Uterus (tissue), 4 donors: ENCODE data around the gene RTL1. TPM values are rescaled to one million over a fixed set of nuclear protein-coding genes. Genes with fewer than 3 reads are reported as not detected.

Experiments
- DNase-seq, 2 donors: peaks; one replicate each; pipeline ENCODE4 v3.0.0-alpha.2; 2019 to 2020
- H3K27ac ChIP-seq, 2 donors: fragments of 200-600 bp; sonication (generic); 1 replicate in 1 of 2; 2 replicates in 1 of 2; pipeline ENCODE4 v1.5.1; 2016 to 2018
- H3K27me3 ChIP-seq, 2 donors: fragments of 200-600 bp; sonication (generic); one replicate each; pipeline ENCODE4 v1.5.1; 2018 to 2019; ENCODE audit warnings: control low read depth in 1 of 2
- H3K36me3 ChIP-seq, 2 donors: fragments of 200-600 bp; sonication (generic); one replicate each; pipeline ENCODE4 v1.5.1; 2019; ENCODE audit warnings: control low read depth in 1 of 2
- H3K4me1 ChIP-seq, 2 donors: fragments of 200-600 bp; sonication (generic); one replicate each; pipeline ENCODE4 v1.5.1; 2018 to 2019; ENCODE audit warnings: control low read depth in 1 of 2
- H3K4me3 ChIP-seq, 2 donors: fragments of 200-600 bp; sonication (generic); 1 replicate in 1 of 2; 2 replicates in 1 of 2; pipeline ENCODE4 v1.5.1; 2018 to 2019; ENCODE audit warnings: mild to moderate bottlenecking in 1 of 2
- H3K9me3 ChIP-seq, 2 donors: fragments of 200-600 bp; sonication (generic); one replicate each; pipeline ENCODE4 v1.5.1; 2019; ENCODE audit warnings: control low read depth in 1 of 2
- CTCF ChIP-seq, 4 experiments: fragments of 200-600 bp in 2 of 4; fragments of 450-650 bp in 2 of 4; sonication (generic) in 2 of 4; IDR thresholded peaks; one replicate each; pipeline ENCODE4 v1.5.1; 2016 to 2019; ENCODE audit warnings: antibody characterized with exemption in 4 of 4, mild to moderate bottlenecking in 2 of 4, moderate library complexity in 1 of 4
- POLR2A ChIP-seq, 2 donors: fragments of 450-650 bp; IDR thresholded peaks; one replicate each; pipeline ENCODE4 v1.6.1; 2016; ENCODE audit warnings: antibody characterized with exemption in 2 of 2, mild to moderate bottlenecking in 1 of 2, moderate library complexity in 1 of 2
- intact Hi-C: fragments of 100-400 bp; cut with DNase I; formaldehyde crosslinking; loops from one replicate; pipeline ENCODE4 v1.15.1; 2023; ENCODE audit warnings: low total_unique reads
- total RNA-seq, 4 donors: library from RNA; depleted of rRNA in 3 of 4; stranded (reverse); fragments of >200 nt in 3 of 4; gene quantifications; one replicate each; pipeline versions ENCODE4 v1.1.0 to v1.2.4, GENCODE V29; 2014 to 2023
- donor health status: DM: yes; HTN: yes; CAD: no.

RTL1 gene
- total RNA-seq, 4 donors from 2014 or later, result 0.21 TPM; not detected in 3

- Histone ChIP-seq H3K4me3 (no peak overlapping the region), H3K27ac (peak overlapping the region in 1 of 2 donors; percentile 21), H3K9me3 (no peaks in the 10 kb centered on the region), H3K27me3 (no peaks in the 10 kb centered on the region), H3K4me1 (no peaks in the 10 kb centered on the region), H3K36me3 (no peaks in the 10 kb centered on the region)
- intact Hi-C loops, result no loop called here
- TF ChIP-seq POLR2A (IDR thresholded peaks at IDR 0.05) (no peak), CTCF (IDR thresholded peaks at IDR 0.05) (no peak)
- no peak for DNase-seq
Measured at GRCh38 chr14:100839315-100839585, 64.3 kb downstream of the RTL1 start.

- H3K27me3 ChIP-seq, result no peaks in the 10 kb centered on the region
- no peak for TF ChIP-seq POLR2A (IDR thresholded peaks at IDR 0.05)
- TF ChIP-seq CTCF (IDR thresholded peaks at IDR 0.05), result no peak
- H3K27ac ChIP-seq, result no peak overlapping the region
- intact Hi-C loops, result no loop called here
- no peaks in the 10 kb centered on the region for H3K4me1 ChIP-seq
- no peaks in the 10 kb centered on the region for H3K9me3 ChIP-seq
- no peak for DNase-seq
- H3K36me3 ChIP-seq, result no peaks in the 10 kb centered on the region
- H3K4me3 ChIP-seq, result no peak overlapping the region
Measured at GRCh38 chr14:100838493-100839314, 64.8 kb downstream of the RTL1 start.

- Histone ChIP-seq H3K4me1 (no peaks in the 10 kb centered on the region), H3K27ac (no peak overlapping the region), H3K9me3 (no peaks in the 10 kb centered on the region), H3K4me3 (no peak overlapping the region), H3K36me3 (no peaks in the 10 kb centered on the region), H3K27me3 (no peaks in the 10 kb centered on the region)
- intact Hi-C loops, result no loop called here
- TF ChIP-seq POLR2A (IDR thresholded peaks at IDR 0.05), result no peak
- TF ChIP-seq CTCF (IDR thresholded peaks at IDR 0.05), result no peak
- no peak for DNase-seq
Measured at GRCh38 chr14:100837805-100838350, 65.6 kb downstream of the RTL1 start.

- Histone ChIP-seq H3K9me3 (no peaks in the 10 kb centered on the region), H3K27me3 (no peaks in the 10 kb centered on the region), H3K4me1 (no peaks in the 10 kb centered on the region), H3K4me3 (no peak overlapping the region), H3K27ac (no peak overlapping the region), H3K36me3 (no peaks in the 10 kb centered on the region)
- no peak for DNase-seq
- TF ChIP-seq CTCF (IDR thresholded peaks at IDR 0.05) (no peak), POLR2A (IDR thresholded peaks at IDR 0.05) (no peak)
- intact Hi-C loops, result no loop called here
Measured at GRCh38 chr14:100836941-100837804, 66.3 kb downstream of the RTL1 start.

GRCh38 chr14:100836311-100836805 is 67.2 kb downstream of the RTL1 start:
- intact Hi-C loops, result no loop called here
- Histone ChIP-seq H3K9me3 (no peaks in the 10 kb centered on the region), H3K4me3 (no peak overlapping the region), H3K36me3 (no peaks in the 10 kb centered on the region), H3K4me1 (no peaks in the 10 kb centered on the region), H3K27ac (no peak overlapping the region), H3K27me3 (no peaks in the 10 kb centered on the region)
- TF ChIP-seq POLR2A (IDR thresholded peaks at IDR 0.05) (no peak), CTCF (IDR thresholded peaks at IDR 0.05) (no peak)
- no peak for DNase-seq
